ENCODE data around the gene ANTXRL. TPM values are rescaled to one million over a fixed set of nuclear protein-coding genes. Genes with fewer than 3 reads are reported as not detected.

ANTXRL gene
- not detected in 2 replicates for total RNA-seq

GRCh38 chr10:46286991-46287693 is at the start of gene ANTXRL:
Gene ANTXRL (plus strand): TSS chr10:46286997. CDS start chr10:46287263, 266 bp downstream.

DNA sequence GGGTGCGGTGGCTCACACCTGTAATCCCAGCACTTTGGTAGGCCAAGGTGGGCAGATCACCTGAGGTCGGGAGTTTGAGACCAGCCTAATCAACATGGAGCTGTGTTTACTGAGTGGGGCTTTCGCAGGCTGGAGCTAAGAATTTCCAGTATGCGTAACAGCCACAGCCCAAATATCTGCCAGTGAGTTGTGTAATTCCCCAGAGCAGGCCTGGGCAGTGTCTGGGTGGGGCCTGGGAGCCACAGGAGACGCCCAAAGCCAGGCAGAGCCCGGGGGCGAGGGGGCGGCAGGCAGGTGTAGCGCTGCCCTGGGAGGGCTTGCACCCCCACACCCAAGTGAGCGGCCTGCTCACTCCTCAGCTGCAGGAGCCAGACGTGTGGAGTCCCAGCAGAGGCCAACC is 88.6 kb downstream of the ANTXRL start, which contains the start of gene ANXA8L1:
ANXA8L1 (plus strand) TSS at position 371 of the 400 bp plus-strand sequence. CDS start 76 bp downstream, outside the sequence.

Other genes with a start within 250 kb of the ANTXRL start
- gene MSMB, start 240.7 kb upstream of the ANTXRL start, total RNA-seq, result not detected in 2 replicates
- gene ANXA8L1, start 88.8 kb downstream of the ANTXRL start, total RNA-seq, result 0.86 and 2.7 TPM in 2 replicates
- gene NPY4R, start 179.0 kb downstream of the ANTXRL start, total RNA-seq, result not detected in 2 replicates